GM12874 (cell line): ENCODE results near the gene PLEKHN1.

Experiments used
- CTCF ChIP-seq: IDR thresholded peaks from 2 replicates; pipeline ENCODE4 v1.5.1; 2011; ENCODE audit warnings: low read depth, mild to moderate bottlenecking, control low read depth, low read length, moderate library complexity; ENCODE audit not compliant: insufficient read depth

PLEKHN1 gene

GRCh38 chr1:1003618-1004419, 37.5 kb downstream of the PLEKHN1 start:
- no peak for TF ChIP-seq CTCF

- no peak for TF ChIP-seq CTCF
These were observed 38.1 kb downstream of the PLEKHN1 start for GRCh38 chr1:1004420-1004779.

GRCh38 chr1:1004780-1005697, 38.8 kb downstream of the PLEKHN1 start:
- TF ChIP-seq CTCF = no peak

GRCh38 chr1:1005774-1006304, 39.6 kb downstream of the PLEKHN1 start:
- TF ChIP-seq CTCF = no peak

GRCh38 chr1:1006305-1007159, 40.2 kb downstream of the PLEKHN1 start:
- TF ChIP-seq CTCF = no peak

GRCh38 chr1:1011396-1011949, 45.2 kb downstream of the PLEKHN1 start:
- TF ChIP-seq CTCF = no peak
